SH-SY5Y (cell line): ENCODE results near the gene PAIP1.

Experiments
- GATA2 ChIP-seq: IDR thresholded peaks from 2 replicates; pipeline ENCODE4 v1.6.1; 2011; ENCODE audit warnings: mild to moderate bottlenecking, low read depth, low read length
- GATA3 ChIP-seq: IDR thresholded peaks from 2 replicates; pipeline ENCODE4 v1.6.1; 2011; ENCODE audit warnings: low read depth, mild to moderate bottlenecking, low read length, moderate library complexity

DNA sequence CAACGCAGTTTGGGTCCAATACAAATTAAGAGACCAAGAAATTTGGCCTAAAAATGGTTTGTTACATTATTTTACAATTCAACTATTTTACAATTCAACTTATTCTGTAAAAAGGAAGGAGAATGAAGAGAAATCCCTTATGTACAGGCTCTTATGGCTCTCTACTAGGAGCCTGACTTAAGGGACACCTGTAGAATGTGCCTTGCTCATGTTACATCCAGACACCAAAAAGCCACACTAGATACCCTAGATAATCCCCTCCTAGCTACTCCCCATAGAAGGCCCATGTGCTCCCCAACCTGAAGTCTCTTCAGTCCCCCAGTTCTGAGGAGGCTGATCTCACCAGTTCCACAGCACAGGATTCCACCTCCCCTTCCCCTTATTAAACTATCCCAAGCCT, 32.0 kb upstream of the PAIP1 start:
- TF ChIP-seq GATA2 = no peak
- no peak for TF ChIP-seq GATA3
